ENCODE measurements around the gene RND2. TPM values are rescaled to one million over a fixed set of nuclear protein-coding genes. Genes with fewer than 3 reads are reported as not detected.

Gene RND2
- total RNA-seq, 1 donor: 0.45 TPM

GRCh38 chr17:43021741-43022512 is 3.1 kb upstream of the RND2 start, which contains the start of gene VAT1:
TSS of gene VAT1 (minus strand) at chr17:43022385. CDS start at chr17:43022322, 63 bp downstream.
- peak; percentile 73 for DNase-seq (ENCODE audit: low read depth)
- TF ChIP-seq CTCF (IDR thresholded peaks at IDR 0.05; ENCODE audit: insufficient read depth, low read length): no peak
- peak within 1 kb of the TSS; percentile 99 for H3K4me3 ChIP-seq (ENCODE audit: low read depth, low read length)

GRCh38 chr17:43025290-43025657 is 243 bp downstream of the RND2 start:
- DNase-seq (ENCODE audit: low read depth): no peak
- H3K4me3 ChIP-seq (ENCODE audit: low read depth, low read length): peak overlapping the region; percentile 51
- TF ChIP-seq CTCF (IDR thresholded peaks at IDR 0.05; ENCODE audit: insufficient read depth, low read length): no peak

- no peak for DNase-seq (ENCODE audit: low read depth)
- no peak for TF ChIP-seq CTCF (IDR thresholded peaks at IDR 0.05; ENCODE audit: insufficient read depth, low read length)
- H3K4me3 ChIP-seq (ENCODE audit: low read depth, low read length): no peak overlapping the region
Measured at GRCh38 chr17:43025766-43026537, 921 bp downstream of the RND2 start.

- H3K4me3 ChIP-seq (ENCODE audit: low read depth, low read length): no peak overlapping the region
- TF ChIP-seq CTCF (IDR thresholded peaks at IDR 0.05; ENCODE audit: insufficient read depth, low read length): no peak
- no peak for DNase-seq (ENCODE audit: low read depth)
Measured at GRCh38 chr17:43026595-43026994, 1.6 kb downstream of the RND2 start.

- no peak overlapping the region for H3K4me3 ChIP-seq (ENCODE audit: low read depth, low read length)
- no peak for TF ChIP-seq CTCF (IDR thresholded peaks at IDR 0.05; ENCODE audit: insufficient read depth, low read length)
- DNase-seq (ENCODE audit: low read depth): no peak
Measured at GRCh38 chr17:43027091-43028032, 2.3 kb downstream of the RND2 start.

GRCh38 chr17:43028221-43028861 is 3.3 kb downstream of the RND2 start:
- no peak for TF ChIP-seq CTCF (IDR thresholded peaks at IDR 0.05; ENCODE audit: insufficient read depth, low read length)
- no peak for DNase-seq (ENCODE audit: low read depth)
- H3K4me3 ChIP-seq (ENCODE audit: low read depth, low read length): no peak overlapping the region
